Thyroid gland (tissue), 4 donors: ENCODE data around the gene FGF10. TPM values are rescaled to one million over a fixed set of nuclear protein-coding genes. Genes with fewer than 3 reads are reported as not detected.

ENCODE experiments used
- DNase-seq, 2 donors: peaks; one replicate each; pipeline ENCODE4 v3.0.0-alpha.2; 2019
- H3K27ac ChIP-seq, 3 donors: fragments of 200-600 bp; sonication (generic); 1 replicate in 2 of 3; 2 replicates in 1 of 3; pipeline ENCODE4 v1.5.1; 2016 to 2019; ENCODE audit warnings: mild to moderate bottlenecking in 1 of 3, moderate library complexity in 1 of 3
- H3K27me3 ChIP-seq: fragments of 200-600 bp; sonication (generic); one replicate; pipeline ENCODE4 v1.5.1; 2019
- H3K36me3 ChIP-seq, 2 donors: fragments of 200-600 bp; sonication (generic); one replicate each; pipeline ENCODE4 v1.5.1; 2016 to 2019
- H3K4me1 ChIP-seq, 2 donors: fragments of 200-600 bp; sonication (generic); one replicate each; pipeline ENCODE4 v1.5.1; 2017 to 2019
- H3K4me3 ChIP-seq, 3 donors: fragments of 200-600 bp; sonication (generic); replicated peaks in 1 of 3; 1 replicate in 2 of 3; 2 replicates in 1 of 3; pipeline ENCODE4 v1.5.1; 2016; ENCODE audit warnings: mild to moderate bottlenecking in 1 of 3
- H3K9me3 ChIP-seq: fragments of 200-600 bp; sonication (generic); one replicate; pipeline ENCODE4 v1.5.1; 2017
- POLR2A ChIP-seq, 2 donors: fragments of 450-650 bp; IDR thresholded peaks; one replicate each; pipeline ENCODE4 v1.6.1; 2017; ENCODE audit warnings: antibody characterized with exemption in 2 of 2, mild to moderate bottlenecking in 2 of 2, moderate library complexity in 1 of 2
- WGBS, 2 donors: methylation state at CpG; one replicate each; pipeline ENCODE4 v1.1.5; 2017; 5-methylcytosine and 5-hydroxymethylcytosine counted together
- intact Hi-C: fragments of 100-400 bp; cut with DNase I; formaldehyde crosslinking; loops from one replicate; pipeline ENCODE4 v1.15.1; 2023
- total RNA-seq, 4 donors: library from RNA; depleted of rRNA; stranded (reverse); fragments of >200 nt; gene quantifications; one replicate each; pipeline ENCODE4 v1.2.3, GENCODE V29; 2016
- TF ChIP-seq, protein P1 (sequence below), 6 experiments: fragments of 200-600 bp in 3 of 6; fragments of 450-650 bp in 3 of 6; sonication (generic) in 3 of 6; IDR thresholded peaks; one replicate each; pipeline ENCODE4 v1.5.1; 2016 to 2019; ENCODE audit warnings: antibody characterized with exemption in 6 of 6, mild to moderate bottlenecking in 2 of 6, inconsistent platforms in 1 of 6, moderate library complexity in 1 of 6

The FGF10 gene
- total RNA-seq, 4 donors from 2014 or later = 8.4 to 35.6 (median 22.1) TPM

DNA sequence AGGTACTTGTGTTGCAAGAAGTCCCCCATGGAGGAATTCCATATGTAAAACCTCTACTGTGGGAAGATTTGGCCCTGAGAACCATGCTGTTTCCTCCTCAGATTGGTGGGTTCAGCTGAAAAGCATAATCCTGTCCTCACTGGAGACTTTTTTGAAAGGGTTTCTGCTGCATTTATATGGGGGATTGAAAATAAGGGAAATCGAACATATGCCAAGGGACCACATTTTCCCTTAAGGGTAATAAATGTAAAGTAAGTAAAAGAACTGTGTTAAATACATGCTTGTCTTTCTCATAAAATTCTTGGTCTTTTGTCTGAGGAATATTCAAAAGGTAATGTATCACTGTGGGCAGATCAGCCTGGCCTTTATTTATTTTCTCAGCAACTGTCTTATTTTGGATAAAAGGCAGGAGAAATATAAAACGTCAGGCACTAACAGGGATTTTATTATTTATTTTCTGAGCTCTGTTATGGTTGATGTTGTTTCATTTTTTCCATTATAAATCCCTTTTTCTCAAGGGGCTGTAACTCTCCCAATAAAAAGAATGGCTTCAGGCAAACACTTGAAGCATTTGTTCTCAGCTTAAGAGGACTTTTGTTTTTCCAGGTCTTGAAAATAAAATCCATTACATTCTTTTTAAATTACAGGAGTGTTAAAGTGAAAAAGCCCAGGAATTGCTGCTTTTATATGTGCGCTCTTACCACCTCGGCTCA, 131.4 kb downstream of the FGF10 start:
- Histone ChIP-seq H3K27me3 (no peaks in the 10 kb centered on the region), H3K4me1 (no peaks in the 10 kb centered on the region), H3K27ac (no peak overlapping the region), H3K36me3 (no peaks in the 10 kb centered on the region), H3K9me3 (no peaks in the 10 kb centered on the region), H3K4me3 (no peak overlapping the region)
- WGBS, 2 donors = 44 to 49% methylated on average over 4 of the region's 4 CpGs
- no peak for TF ChIP-seq POLR2A (IDR thresholded peaks at IDR 0.05)
- TF ChIP-seq, protein P1, sequence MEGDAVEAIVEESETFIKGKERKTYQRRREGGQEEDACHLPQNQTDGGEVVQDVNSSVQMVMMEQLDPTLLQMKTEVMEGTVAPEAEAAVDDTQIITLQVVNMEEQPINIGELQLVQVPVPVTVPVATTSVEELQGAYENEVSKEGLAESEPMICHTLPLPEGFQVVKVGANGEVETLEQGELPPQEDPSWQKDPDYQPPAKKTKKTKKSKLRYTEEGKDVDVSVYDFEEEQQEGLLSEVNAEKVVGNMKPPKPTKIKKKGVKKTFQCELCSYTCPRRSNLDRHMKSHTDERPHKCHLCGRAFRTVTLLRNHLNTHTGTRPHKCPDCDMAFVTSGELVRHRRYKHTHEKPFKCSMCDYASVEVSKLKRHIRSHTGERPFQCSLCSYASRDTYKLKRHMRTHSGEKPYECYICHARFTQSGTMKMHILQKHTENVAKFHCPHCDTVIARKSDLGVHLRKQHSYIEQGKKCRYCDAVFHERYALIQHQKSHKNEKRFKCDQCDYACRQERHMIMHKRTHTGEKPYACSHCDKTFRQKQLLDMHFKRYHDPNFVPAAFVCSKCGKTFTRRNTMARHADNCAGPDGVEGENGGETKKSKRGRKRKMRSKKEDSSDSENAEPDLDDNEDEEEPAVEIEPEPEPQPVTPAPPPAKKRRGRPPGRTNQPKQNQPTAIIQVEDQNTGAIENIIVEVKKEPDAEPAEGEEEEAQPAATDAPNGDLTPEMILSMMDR (IDR thresholded peaks at IDR 0.05) = no peak
- intact Hi-C loops = no loop called here
- DNase-seq = no peak

DNA sequence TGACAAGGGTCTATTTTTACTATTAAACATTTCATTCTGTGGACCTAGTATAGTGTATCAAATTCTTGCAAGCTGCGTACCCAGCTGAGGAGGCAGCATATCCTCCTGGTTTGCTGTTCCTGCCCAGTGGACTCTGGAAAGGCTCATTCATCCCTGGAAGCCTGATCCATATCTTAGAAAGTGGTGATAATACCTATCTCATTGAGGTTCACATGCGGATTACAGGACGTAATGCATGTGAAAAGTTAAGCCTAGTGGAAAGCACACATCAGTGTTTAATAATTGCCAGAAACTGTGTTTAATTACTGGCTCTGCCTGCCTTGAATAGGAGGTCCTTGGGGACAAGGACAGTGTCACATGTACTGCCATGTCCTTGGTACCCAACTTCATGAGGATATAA, 132.0 kb downstream of the FGF10 start:
- Histone ChIP-seq H3K27ac (no peak overlapping the region), H3K27me3 (no peaks in the 10 kb centered on the region), H3K36me3 (no peaks in the 10 kb centered on the region), H3K4me3 (no peak overlapping the region), H3K4me1 (no peaks in the 10 kb centered on the region), H3K9me3 (no peaks in the 10 kb centered on the region)
- WGBS, 2 donors = 77 to 89% methylated on average over 3 of the region's 3 CpGs
- no peak for DNase-seq
- TF ChIP-seq, protein P1 (IDR thresholded peaks at IDR 0.05) = no peak
- TF ChIP-seq POLR2A (IDR thresholded peaks at IDR 0.05) = no peak
- intact Hi-C loops = no loop called here
